Keratinocyte (primary cell): ENCODE measurements around the gene PWWP2B.

Experiments
- CTCF ChIP-seq, 3 experiments: IDR thresholded peaks in 1 of 3; conservative IDR thresholded peaks in 1 of 3; optimal IDR thresholded peaks in 1 of 3; 2 replicates in 2 of 3; 3 replicates in 1 of 3; pipeline versions ENCODE3 to v1.5.1; 2011; ENCODE audit warnings: low read length in 3 of 3, mild to moderate bottlenecking in 3 of 3, moderate library complexity in 2 of 3, control low read depth in 1 of 3, inconsistent platforms in 1 of 3; ENCODE audit not compliant: insufficient read depth in 2 of 3; ENCODE audit errors: extremely low read depth in 1 of 3
- EZH2 ChIP-seq: IDR thresholded peaks from one replicate; pipeline ENCODE4 v1.6.1; 2012; ENCODE audit warnings: inconsistent platforms, mild to moderate bottlenecking, low read length, moderate library complexity

GRCh38 chr10:132427006-132427771 is 30.2 kb downstream of the PWWP2B start:
- no peak for TF ChIP-seq CTCF (optimal IDR thresholded peaks at IDR 0.05 in 1 of 3, IDR thresholded peaks at IDR 0.05 in 1 of 3, conservative IDR thresholded peaks at IDR 0.05 in 1 of 3; ENCODE audit: extremely low read depth in 1 of 3, insufficient read depth in 2 of 3, low read length in 3 of 3)
- no peak for TF ChIP-seq EZH2
